Astrocyte (in vitro differentiated cells and primary cell): ENCODE results near the gene SHISA9.

ENCODE experiments used
- CTCF ChIP-seq: IDR thresholded peaks from 2 replicates; pipeline ENCODE4 v1.5.1; 2011; ENCODE audit warnings: low read depth, mild to moderate bottlenecking, inconsistent platforms, low read length, moderate library complexity; ENCODE audit not compliant: insufficient read depth
- EZH2 ChIP-seq: IDR thresholded peaks from 2 replicates; pipeline ENCODE4 v1.6.1; 2012; ENCODE audit warnings: mild to moderate bottlenecking, low read length, inconsistent platforms; ENCODE audit not compliant: insufficient read depth

GRCh38 chr16:13049688-13050087 is 148.3 kb downstream of the SHISA9 start:
- TF ChIP-seq CTCF (no peak), EZH2 (no peak)
